Neural cell (in vitro differentiated cells): ENCODE results near the gene KCNT1. TPM values are rescaled to one million over a fixed set of nuclear protein-coding genes. Genes with fewer than 3 reads are reported as not detected.

Experiments used
- H2AFZ ChIP-seq: fragments of 200-600, 300-800 bp; sonication (generic), shearing (Covaris generic); 2 replicates; pipeline ENCODE4 v1.6.0; 2014; ENCODE audit warnings: low read depth, mild to moderate bottlenecking, antibody characterized with exemption, low read length, moderate library complexity
- H3F3A ChIP-seq: fragments of 200-600 bp; shearing (Covaris generic); 2 replicates; pipeline ENCODE4 v1.6.1; 2016; ENCODE audit warnings: mild to moderate bottlenecking, moderate library complexity, mixed read lengths, antibody characterized with exemption, low read length; ENCODE audit not compliant: insufficient read depth, poor library complexity, severe bottlenecking
- H3K27ac ChIP-seq: fragments of 200-600, 300-800 bp; sonication (generic), shearing (Covaris generic); 2 replicates; pipeline ENCODE4 v1.5.1; 2014; ENCODE audit warnings: mild to moderate bottlenecking, low read length, moderate library complexity
- H3K27me3 ChIP-seq: fragments of 300-800, 200-600 bp; sonication (generic), shearing (Covaris generic); 2 replicates; pipeline ENCODE4 v1.6.0; 2014; ENCODE audit warnings: mild to moderate bottlenecking, low read depth, low read length, moderate library complexity; ENCODE audit not compliant: insufficient read depth
- H3K36me3 ChIP-seq: fragments of 300-800, 200-600 bp; sonication (generic), shearing (Covaris generic); 2 replicates; pipeline ENCODE4 v1.5.1; 2014; ENCODE audit warnings: mild to moderate bottlenecking, antibody characterized with exemption, low read length, moderate library complexity; ENCODE audit not compliant: insufficient read depth
- H3K4me2 ChIP-seq: fragments of 300-800, 200-600 bp; sonication (generic), shearing (Covaris generic); 2 replicates; pipeline ENCODE4 v1.6.0; 2014; ENCODE audit warnings: mild to moderate bottlenecking, low read length
- H3K4me3 ChIP-seq: fragments of 300-800, 200-600 bp; sonication (generic), shearing (Covaris generic); 2 replicates; pipeline ENCODE4 v1.5.1; 2014; ENCODE audit warnings: mild to moderate bottlenecking, low read length, moderate library complexity
- H3K79me2 ChIP-seq: fragments of 200-600 bp; shearing (Covaris generic); replicated peaks from 2 replicates; pipeline ENCODE4 v1.6.0; 2014; ENCODE audit warnings: mild to moderate bottlenecking, low read length, moderate library complexity; ENCODE audit not compliant: insufficient read depth
- H3K9ac ChIP-seq: fragments of 300-800, 200-600 bp; sonication (generic), shearing (Covaris generic); 2 replicates; pipeline ENCODE4 v1.6.1; 2016; ENCODE audit warnings: mild to moderate bottlenecking, low read length, mixed read lengths
- H3K9me2 ChIP-seq: fragments of 200-600 bp; shearing (Covaris generic); 2 replicates; pipeline ENCODE4 v1.6.1; 2016; ENCODE audit warnings: mild to moderate bottlenecking, low read length, mixed read lengths; ENCODE audit not compliant: insufficient read depth
- H3K9me3 ChIP-seq: fragments of 200-600, 300-800 bp; sonication (generic), shearing (Covaris generic); 2 replicates; pipeline ENCODE4 v1.6.1; 2016; ENCODE audit warnings: mild to moderate bottlenecking, mixed run types, low read length, moderate library complexity, mixed read lengths
- H4K20me1 ChIP-seq: fragments of 200-600 bp; shearing (Covaris generic); 2 replicates; pipeline ENCODE4 v1.6.1; 2016; ENCODE audit warnings: mild to moderate bottlenecking, mixed run types; ENCODE audit not compliant: insufficient read depth
- CTCF ChIP-seq: fragments of 450-650 bp; IDR thresholded peaks from 2 replicates; pipeline ENCODE4 v1.5.1; 2014; ENCODE audit warnings: antibody characterized with exemption, mild to moderate bottlenecking, moderate library complexity; ENCODE audit not compliant: poor library complexity, severe bottlenecking
- EP300 ChIP-seq: fragments of 450-650 bp; conservative IDR thresholded peaks from 2 replicates; pipeline ENCODE4 v1.6.1; 2014; ENCODE audit warnings: antibody characterized with exemption, mild to moderate bottlenecking, moderate library complexity; ENCODE audit not compliant: poor library complexity, severe bottlenecking
- EZH2 ChIP-seq: fragments of 200-600, 300-800 bp; shearing (Covaris generic), sonication (generic); IDR thresholded peaks from 2 replicates; pipeline ENCODE4 v1.6.1; 2014; ENCODE audit warnings: antibody characterized with exemption, low read length, borderline replicate concordance, mild to moderate bottlenecking; ENCODE audit not compliant: insufficient read depth, poor library complexity, severe bottlenecking
- MXI1 ChIP-seq: fragments of 450-650 bp; conservative IDR thresholded peaks from 2 replicates; pipeline ENCODE4 v1.6.1; 2014; ENCODE audit warnings: antibody characterized with exemption, mild to moderate bottlenecking; ENCODE audit not compliant: poor library complexity, severe bottlenecking
- POLR2AphosphoS5 ChIP-seq: IDR thresholded peaks from 2 replicates; pipeline ENCODE4 v1.6.1; 2012
- RAD21 ChIP-seq: fragments of 450-650 bp; conservative IDR thresholded peaks from 2 replicates; pipeline ENCODE4 v1.6.1; 2014; ENCODE audit warnings: antibody characterized with exemption, mild to moderate bottlenecking, moderate library complexity
- REST ChIP-seq: IDR thresholded peaks from 2 replicates; pipeline ENCODE4 v1.6.1; 2012; ENCODE audit warnings: borderline replicate concordance
- SMC3 ChIP-seq: fragments of 450-650 bp; conservative IDR thresholded peaks from 2 replicates; pipeline ENCODE4 v1.6.1; 2014; ENCODE audit warnings: antibody characterized with exemption, mild to moderate bottlenecking, moderate library complexity; ENCODE audit not compliant: poor library complexity
- TAF1 ChIP-seq: IDR thresholded peaks from 2 replicates; pipeline ENCODE4 v1.6.1; 2012; ENCODE audit warnings: low read depth
- polyA plus RNA-seq: library from polyadenylated mRNA; depleted of rRNA; stranded (reverse); fragments of >200 nt; gene quantifications from 2 replicates; pipeline ENCODE4 v1.2.3, GENCODE V29; 2014

KCNT1 gene
- polyA plus RNA-seq, 1 donor from 2014 or later, result 0.67 TPM

GRCh38 chr9:135660407-135660806, 41.6 kb upstream of the KCNT1 start:
- Histone ChIP-seq H4K20me1 (no peaks in the 10 kb centered on the region), H3K27me3 (no peaks in the 10 kb centered on the region)

GRCh38 chr9:135661816-135662560, 40.0 kb upstream of the KCNT1 start:
- no peak overlapping the region for H3K9ac ChIP-seq
- no peaks in the 10 kb centered on the region for H3F3A ChIP-seq
- H3K36me3 ChIP-seq, result no peaks in the 10 kb centered on the region
- H4K20me1 ChIP-seq, result no peaks in the 10 kb centered on the region
- H3K4me3 ChIP-seq, result no peak overlapping the region
- H3K4me2 ChIP-seq, result no peak overlapping the region
- H3K27ac ChIP-seq, result no peak overlapping the region
- no peaks in the 10 kb centered on the region for H3K27me3 ChIP-seq
- H3K79me2 ChIP-seq, result no peaks in the 10 kb centered on the region
- no peaks in the 10 kb centered on the region for H3K9me2 ChIP-seq
- no peaks in the 10 kb centered on the region for H3K9me3 ChIP-seq
- no peak overlapping the region for H2AFZ ChIP-seq
- TF ChIP-seq REST (no peak), RAD21 (no peak), MXI1 (no peak), POLR2AphosphoS5 (no peak), SMC3 (no peak), TAF1 (no peak), EP300 (no peak)

More at GRCh38 chr9:135660407-135660806, 41.6 kb upstream of the KCNT1 start:
- H2AFZ ChIP-seq, result no peak overlapping the region
- no peaks in the 10 kb centered on the region for H3K9me3 ChIP-seq
- no peak overlapping the region for H3K27ac ChIP-seq
- TF ChIP-seq REST (no peak), POLR2AphosphoS5 (no peak), EZH2 (no peak), CTCF (no peak), EP300 (no peak), MXI1 (no peak), SMC3 (no peak), TAF1 (no peak), RAD21 (no peak)
- H3K9me2 ChIP-seq, result no peaks in the 10 kb centered on the region
- H3K4me3 ChIP-seq, result no peak overlapping the region
- no peak overlapping the region for H3K4me2 ChIP-seq
- no peaks in the 10 kb centered on the region for H3K36me3 ChIP-seq
- H3K79me2 ChIP-seq, result no peaks in the 10 kb centered on the region
- no peaks in the 10 kb centered on the region for H3F3A ChIP-seq
- no peak overlapping the region for H3K9ac ChIP-seq
